Measurements from ENCODE around the gene CABLES1. TPM values are rescaled to one million over a fixed set of nuclear protein-coding genes. Genes with fewer than 3 reads are reported as not detected.
A peak's percentile ranks its signal among the peaks of the same experiment; 100 is the strongest.

The CABLES1 gene
- total RNA-seq, 1 donor from 2014 or later = 39.3 TPM

- Histone ChIP-seq H3K36me3 (no peaks in the 10 kb centered on the region), H3K27me3 (no peaks in the 10 kb centered on the region), H3K4me1 (peaks cover 30% of the 10 kb centered on the region), H3K27ac (peak overlapping the region; percentile 89), H3K9me3 (no peaks in the 10 kb centered on the region), H3K4me3 (peak overlapping the region; percentile 32 to 48)
- no peak for DNase-seq (ENCODE audit: extremely low spot score in 2 of 2)
- TF ChIP-seq CTCF (IDR thresholded peaks at IDR 0.05) (no peak), POLR2A (IDR thresholded peaks at IDR 0.05) (no peak), POLR2AphosphoS5 (IDR thresholded peaks at IDR 0.05; ENCODE audit: insufficient read depth in 1 of 2, low read depth in 1 of 2) (peak in 1 of 2 donors; percentile 70)
- intact Hi-C loops (cut with DNase I) = loop anchor here (10.0 kb wide), 1 partner anchor 103 kb away; the partner anchor contains the start of gene CABLES1
Observed at GRCh38 chr18:23237524-23238151, 102.4 kb downstream of the CABLES1 start.

GRCh38 chr18:23238152-23238531 is 102.9 kb downstream of the CABLES1 start:
- Histone ChIP-seq H3K9me3 (no peaks in the 10 kb centered on the region), H3K36me3 (no peaks in the 10 kb centered on the region), H3K27me3 (no peaks in the 10 kb centered on the region), H3K4me1 (peaks cover 30% of the 10 kb centered on the region), H3K27ac (peak overlapping the region; percentile 89), H3K4me3 (peak overlapping the region; percentile 32 to 48)
- peak in 1 of 2 donors; percentile 4 for TF ChIP-seq POLR2AphosphoS5 (IDR thresholded peaks at IDR 0.05; ENCODE audit: insufficient read depth in 1 of 2, low read depth in 1 of 2)
- TF ChIP-seq POLR2A (IDR thresholded peaks at IDR 0.05) = no peak
- TF ChIP-seq CTCF (IDR thresholded peaks at IDR 0.05) = no peak
- DNase-seq (ENCODE audit: extremely low spot score in 2 of 2) = no peak
- intact Hi-C loops (cut with DNase I) = loop anchor here (10.0 kb wide), 1 partner anchor 103 kb away; the partner anchor contains the start of gene CABLES1

- TF ChIP-seq CTCF (IDR thresholded peaks at IDR 0.05) (no peak), POLR2A (IDR thresholded peaks at IDR 0.05) (no peak), POLR2AphosphoS5 (IDR thresholded peaks at IDR 0.05; ENCODE audit: insufficient read depth in 1 of 2, low read depth in 1 of 2) (no peak)
- no peak for DNase-seq (ENCODE audit: extremely low spot score in 2 of 2)
- H3K4me1 ChIP-seq = peaks cover 30% of the 10 kb centered on the region
- no peaks in the 10 kb centered on the region for H3K27me3 ChIP-seq
- H3K4me3 ChIP-seq = no peak overlapping the region
- no peaks in the 10 kb centered on the region for H3K36me3 ChIP-seq
- no peaks in the 10 kb centered on the region for H3K9me3 ChIP-seq
- intact Hi-C loops (cut with DNase I) = loop anchor here (10.0 kb wide), 1 partner anchor 104 kb away; the partner anchor contains the start of gene CABLES1
- peak overlapping the region; percentile 89 for H3K27ac ChIP-seq
Observed at GRCh38 chr18:23238651-23239349, 103.5 kb downstream of the CABLES1 start.

- no peaks in the 10 kb centered on the region for H3K9me3 ChIP-seq
- intact Hi-C loops (cut with DNase I) = loop anchor here (10.0 kb wide), 1 partner anchor 105 kb away; the partner anchor contains the start of gene CABLES1
- H3K36me3 ChIP-seq = no peaks in the 10 kb centered on the region
- no peaks in the 10 kb centered on the region for H3K27me3 ChIP-seq
- no peak overlapping the region for H3K4me3 ChIP-seq
- H3K4me1 ChIP-seq = peaks cover 30% of the 10 kb centered on the region
- DNase-seq (ENCODE audit: extremely low spot score in 2 of 2) = no peak
- TF ChIP-seq POLR2A (IDR thresholded peaks at IDR 0.05) (no peak), CTCF (IDR thresholded peaks at IDR 0.05) (no peak), POLR2AphosphoS5 (IDR thresholded peaks at IDR 0.05; ENCODE audit: insufficient read depth in 1 of 2, low read depth in 1 of 2) (no peak)
- H3K27ac ChIP-seq = no peak overlapping the region
Observed at GRCh38 chr18:23239350-23239692, 104.0 kb downstream of the CABLES1 start.

Measured in vagina (tissue), 2 donors.